Astrocyte (in vitro differentiated cells and primary cell): ENCODE results near the gene FKRP. TPM values are rescaled to one million over a fixed set of nuclear protein-coding genes. Genes with fewer than 3 reads are reported as not detected.
"Not testable (repeated sequence)": the region's sequence is repeated elsewhere in the genome, so short reads cannot be mapped to it uniquely, and the experiment has no call there.

Experiments
- DNase-seq: peaks from one replicate; pipeline ENCODE4 v3.0.0-alpha.2; 2010; ENCODE audit warnings: low read depth
- FAIRE-seq: peaks from 2 replicates; lab custom pipeline; 2011; peaks lifted over from hg19 to GRCh38; lab: Jason Lieb, UNC
- H2AFZ ChIP-seq: 2 replicates; pipeline ENCODE4 v1.6.0; 2012; ENCODE audit warnings: low read depth, low read length, inconsistent platforms
- H3K27ac ChIP-seq: 2 replicates; pipeline ENCODE4 v1.5.1; 2011; ENCODE audit warnings: low read depth, low read length, inconsistent platforms
- H3K27me3 ChIP-seq: 2 replicates; pipeline ENCODE4 v1.6.0; 2011; ENCODE audit warnings: low read length, inconsistent platforms; ENCODE audit not compliant: insufficient read depth
- H3K36me3 ChIP-seq: 2 replicates; pipeline ENCODE4 v1.5.1; 2011; ENCODE audit warnings: low read length, inconsistent platforms; ENCODE audit not compliant: insufficient read depth
- H3K4me1 ChIP-seq: 2 replicates; pipeline ENCODE4 v1.5.1; 2011; ENCODE audit warnings: low read length, inconsistent platforms; ENCODE audit not compliant: insufficient read depth
- H3K4me2 ChIP-seq: 2 replicates; pipeline ENCODE4 v1.6.0; 2012; ENCODE audit warnings: low read length, inconsistent platforms
- H3K4me3 ChIP-seq: 2 replicates; pipeline ENCODE4 v1.5.1; 2011; ENCODE audit warnings: low read depth, mild to moderate bottlenecking, low read length, inconsistent platforms; ENCODE audit not compliant: insufficient read depth
- H3K79me2 ChIP-seq: 2 replicates; pipeline ENCODE4 v1.6.0; 2012; ENCODE audit warnings: mild to moderate bottlenecking, low read length, inconsistent platforms; ENCODE audit not compliant: insufficient read depth
- H3K9ac ChIP-seq: 2 replicates; pipeline ENCODE4 v1.6.0; 2012; ENCODE audit warnings: mild to moderate bottlenecking, low read length, inconsistent platforms
- H3K9me3 ChIP-seq: 2 replicates; pipeline ENCODE4 v1.5.1; 2012; ENCODE audit warnings: low read depth, mild to moderate bottlenecking, low read length, inconsistent platforms; ENCODE audit not compliant: insufficient read depth
- H4K20me1 ChIP-seq: 2 replicates; pipeline ENCODE4 v1.6.0; 2012; ENCODE audit warnings: low read length, inconsistent platforms; ENCODE audit not compliant: insufficient read depth
- H3K27ac Mint-ChIP-seq: one replicate; pipeline ENCODE4 v1.8.0; 2021; ENCODE audit warnings: mild to moderate bottlenecking, mixed read lengths; ENCODE audit not compliant: unreplicated experiment
- H3K27me3 Mint-ChIP-seq: one replicate; pipeline ENCODE4 v1.8.0; 2021; ENCODE audit warnings: low read depth, mixed read lengths; ENCODE audit not compliant: unreplicated experiment
- H3K36me3 Mint-ChIP-seq: one replicate; pipeline ENCODE4 v1.8.0; 2021; ENCODE audit warnings: low read depth, mixed read lengths; ENCODE audit not compliant: unreplicated experiment
- H3K4me1 Mint-ChIP-seq: one replicate; pipeline ENCODE4 v1.8.0; 2021; ENCODE audit warnings: low read depth, mixed read lengths; ENCODE audit not compliant: unreplicated experiment
- H3K4me3 Mint-ChIP-seq: one replicate; pipeline ENCODE4 v1.8.0; 2021; ENCODE audit warnings: mild to moderate bottlenecking, moderate library complexity, mixed read lengths; ENCODE audit not compliant: unreplicated experiment
- H3K9me3 Mint-ChIP-seq: one replicate; pipeline ENCODE4 v1.8.0; 2021; ENCODE audit warnings: mild to moderate bottlenecking, mixed read lengths; ENCODE audit not compliant: unreplicated experiment
- CTCF ChIP-seq: IDR thresholded peaks from 2 replicates; pipeline ENCODE4 v1.5.1; 2011; ENCODE audit warnings: low read depth, mild to moderate bottlenecking, inconsistent platforms, low read length, moderate library complexity; ENCODE audit not compliant: insufficient read depth
- EZH2 ChIP-seq: IDR thresholded peaks from 2 replicates; pipeline ENCODE4 v1.6.1; 2012; ENCODE audit warnings: mild to moderate bottlenecking, low read length, inconsistent platforms; ENCODE audit not compliant: insufficient read depth
- total RNA-seq: library from RNA; stranded (reverse); gene quantifications from 2 replicates; pipeline ENCODE4 v1.2.1, GENCODE V29; 2021

FKRP gene
- total RNA-seq, 1 donor from 2014 or later, result 25.1 TPM

- FAIRE-seq, result no peak
- H3K36me3 Mint-ChIP-seq, result peaks cover 3% of the 10 kb centered on the region
- no peak overlapping the region for H3K9ac ChIP-seq
These were observed 20.9 kb downstream of the FKRP start for GRCh38 chr19:46766569-46767317.

GRCh38 chr19:46768746-46769145 is 22.9 kb downstream of the FKRP start:
- DNase-seq, H2AFZ ChIP-seq, H3K36me3 ChIP-seq, H3K27me3 ChIP-seq, H3K9me3 ChIP-seq, H3K4me3 ChIP-seq, H3K27ac ChIP-seq, H3K4me1 ChIP-seq, H3K27me3 Mint-ChIP-seq, H3K4me2 ChIP-seq, H3K36me3 Mint-ChIP-seq, H3K9ac ChIP-seq, H3K9me3 Mint-ChIP-seq, FAIRE-seq, H3K4me3 Mint-ChIP-seq, H3K79me2 ChIP-seq, H4K20me1 ChIP-seq, H3K4me1 Mint-ChIP-seq: not testable (repeated sequence)
- H3K27ac Mint-ChIP-seq, result peak overlapping the region; percentile 50

More at GRCh38 chr19:46766569-46767317, 20.9 kb downstream of the FKRP start:
- no peaks in the 10 kb centered on the region for H4K20me1 ChIP-seq
- H3K4me2 ChIP-seq, result no peak overlapping the region
- Mint-ChIP-seq H3K27me3 (no peaks in the 10 kb centered on the region), H3K9me3 (no peaks in the 10 kb centered on the region), H3K4me1 (peaks cover 5% of the 10 kb centered on the region), H3K27ac (no peak overlapping the region), H3K4me3 (no peak overlapping the region)
- H2AFZ ChIP-seq, result no peak overlapping the region
- no peaks in the 10 kb centered on the region for H3K36me3 ChIP-seq
- no peaks in the 10 kb centered on the region for H3K27me3 ChIP-seq
- DNase-seq, result no peak
- TF ChIP-seq EZH2, result no peak
- peak; percentile 62 for TF ChIP-seq CTCF
- no peaks in the 10 kb centered on the region for H3K9me3 ChIP-seq
- H3K27ac ChIP-seq, result no peak overlapping the region
- H3K4me1 ChIP-seq, result no peaks in the 10 kb centered on the region
- H3K79me2 ChIP-seq, result no peaks in the 10 kb centered on the region
- no peak overlapping the region for H3K4me3 ChIP-seq

- DNase-seq (no peak), FAIRE-seq (no peak)
- Histone ChIP-seq H3K79me2 (no peaks in the 10 kb centered on the region), H3K36me3 (peaks cover 19% of the 10 kb centered on the region), H3K4me2 (no peak overlapping the region), H3K9me3 (no peaks in the 10 kb centered on the region), H3K4me3 (no peak overlapping the region), H3K27ac (no peak overlapping the region), H3K4me1 (no peaks in the 10 kb centered on the region), H3K9ac (no peak overlapping the region), H4K20me1 (peaks cover 18% of the 10 kb centered on the region), H3K27me3 (no peaks in the 10 kb centered on the region), H2AFZ (no peak overlapping the region)
- Mint-ChIP-seq H3K4me1 (peaks cover 5% of the 10 kb centered on the region), H3K9me3 (no peaks in the 10 kb centered on the region), H3K36me3 (peaks cover 22% of the 10 kb centered on the region), H3K27ac (no peak overlapping the region), H3K27me3 (no peaks in the 10 kb centered on the region), H3K4me3 (no peak overlapping the region)
- TF ChIP-seq CTCF (no peak), EZH2 (no peak)
These were observed 26.5 kb downstream of the FKRP start for GRCh38 chr19:46772170-46773017.
